Activated naive CD4-positive, alpha-beta T cell (primary cell): ENCODE data around the gene MTG1.
"Not testable (repeated sequence)": the region's sequence is repeated elsewhere in the genome, so short reads cannot be mapped to it uniquely, and the experiment has no call there.

ENCODE experiments used
- DNase-seq, 4 experiments: peaks; one replicate each; lab custom pipeline; 2025; lab: John Stamatoyannopoulos, UW

The MTG1 gene

GRCh38 chr10:133359554-133359971 lies 34.4 kb upstream of the MTG1 start:
- peak in 1 of 4 experiments; percentile 30 for DNase-seq

DNA sequence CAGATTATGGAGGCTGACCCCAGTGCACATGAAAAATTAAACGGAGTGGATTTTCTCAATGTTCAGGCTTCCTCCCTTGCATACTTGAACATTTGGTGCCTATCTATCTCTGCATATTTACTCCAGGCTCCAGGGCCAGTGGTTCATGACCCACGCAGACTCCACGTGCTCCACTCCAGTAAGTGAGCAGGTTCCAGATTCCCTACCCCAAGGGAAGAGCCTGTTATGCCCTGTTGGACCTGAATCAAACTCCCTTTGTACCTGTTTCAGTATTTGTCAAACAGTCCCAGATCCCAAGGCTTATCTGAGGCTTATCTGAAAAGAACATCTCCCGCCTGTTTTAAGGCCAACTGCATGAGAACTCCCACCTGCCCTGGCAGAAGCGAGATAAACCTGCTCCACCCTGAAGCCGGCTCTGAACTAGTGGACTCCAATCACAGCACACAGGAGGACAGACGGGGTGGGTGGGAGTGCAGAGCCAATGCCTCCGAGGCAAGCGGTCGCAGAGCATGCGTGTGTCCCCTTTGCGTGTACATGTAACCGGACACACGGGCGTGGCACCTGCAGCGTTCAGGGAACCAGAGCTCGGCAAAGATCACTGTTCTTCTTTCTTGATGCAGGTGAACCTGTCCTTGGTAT lies 33.9 kb upstream of the MTG1 start:
- no peak for DNase-seq

DNA sequence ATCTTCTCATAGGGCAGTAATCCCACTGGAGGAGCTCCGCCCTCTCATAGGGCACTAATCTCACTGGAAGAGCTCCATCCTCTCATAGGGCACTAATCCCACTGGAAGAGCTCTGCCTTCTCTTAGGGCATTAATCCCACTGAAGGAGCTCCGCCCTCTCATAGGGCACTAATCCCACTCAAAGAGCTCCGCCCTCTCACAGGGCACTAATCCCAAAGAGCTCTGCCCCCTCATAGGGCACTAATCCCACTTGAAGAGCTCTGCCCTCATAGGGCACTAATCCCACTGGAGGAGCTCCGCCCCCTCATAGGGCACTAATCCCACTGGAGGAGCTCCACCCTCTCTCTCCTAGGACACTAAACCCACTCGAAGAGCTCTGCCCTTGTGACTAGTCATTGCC lies 32.7 kb upstream of the MTG1 start:
- no peak for DNase-seq

DNA sequence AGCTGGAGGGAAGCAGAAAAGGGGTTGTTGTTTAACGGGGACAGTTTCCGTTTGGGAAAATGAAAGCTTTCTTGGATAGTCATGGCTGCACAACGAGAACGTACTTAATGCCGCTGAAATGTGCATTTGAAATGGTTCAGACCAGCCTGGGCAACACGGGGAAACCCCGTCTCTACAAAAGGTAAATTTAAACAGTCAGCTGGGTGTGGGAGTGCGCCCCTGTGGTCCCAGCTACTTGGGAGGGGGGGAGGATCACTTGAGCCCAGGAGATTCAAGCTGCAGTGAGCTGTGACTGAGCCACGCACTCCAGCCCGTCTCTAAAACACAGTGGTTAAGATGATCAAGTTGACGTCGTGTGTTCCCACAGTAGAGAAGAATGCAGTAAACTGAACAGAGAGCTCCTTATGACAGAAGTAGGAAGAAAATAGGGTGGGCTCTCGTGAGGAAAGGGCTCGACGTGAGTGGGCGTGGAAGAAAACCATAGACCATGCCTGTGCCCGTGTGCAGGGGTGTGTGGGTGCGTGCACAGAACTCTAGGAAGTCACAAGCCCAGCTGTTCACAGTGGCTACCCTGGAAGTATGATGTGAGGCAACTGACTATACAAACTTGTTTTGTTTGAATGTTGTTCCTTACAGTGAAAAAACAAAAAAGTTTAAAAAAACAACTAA lies 32.0 kb upstream of the MTG1 start:
- no peak for DNase-seq

GRCh38 chr10:133362846-133363245 lies 31.1 kb upstream of the MTG1 start:
- DNase-seq, result no peak

- no peak for DNase-seq
Observed at GRCh38 chr10:133364645-133365431, 29.1 kb upstream of the MTG1 start.

DNA sequence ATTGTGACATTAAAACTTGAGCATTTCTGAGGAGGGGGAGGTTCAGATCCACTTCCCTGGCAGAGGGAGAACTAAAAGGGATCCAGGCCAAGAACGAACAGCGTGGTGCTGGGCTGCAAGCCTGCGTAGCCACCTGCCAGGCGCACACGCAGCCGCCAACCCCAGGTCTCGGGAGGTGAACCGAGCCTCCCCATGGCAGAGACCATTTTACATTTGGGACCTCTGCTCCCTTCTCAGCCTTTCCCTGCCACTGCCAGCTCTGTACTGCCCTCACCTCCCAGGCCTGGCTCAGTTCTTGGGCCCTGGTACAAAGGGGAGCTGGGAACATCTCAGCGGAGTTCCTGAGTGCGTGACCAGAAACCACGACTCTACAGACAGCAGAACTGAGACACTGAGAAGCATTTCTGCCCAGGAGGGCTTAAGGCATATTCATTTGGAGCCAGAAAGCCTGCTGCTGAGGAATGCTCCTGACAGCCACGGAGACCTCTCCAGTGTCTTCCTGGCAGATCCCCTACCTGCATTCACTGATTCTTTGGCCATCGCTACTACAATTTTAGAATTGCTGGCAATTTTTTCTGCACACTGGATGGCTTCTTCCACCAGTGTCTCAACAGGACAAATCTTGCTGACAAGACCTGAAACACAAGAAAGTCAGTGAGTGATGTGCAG lies 28.4 kb upstream of the MTG1 start:
- no peak for DNase-seq

DNA sequence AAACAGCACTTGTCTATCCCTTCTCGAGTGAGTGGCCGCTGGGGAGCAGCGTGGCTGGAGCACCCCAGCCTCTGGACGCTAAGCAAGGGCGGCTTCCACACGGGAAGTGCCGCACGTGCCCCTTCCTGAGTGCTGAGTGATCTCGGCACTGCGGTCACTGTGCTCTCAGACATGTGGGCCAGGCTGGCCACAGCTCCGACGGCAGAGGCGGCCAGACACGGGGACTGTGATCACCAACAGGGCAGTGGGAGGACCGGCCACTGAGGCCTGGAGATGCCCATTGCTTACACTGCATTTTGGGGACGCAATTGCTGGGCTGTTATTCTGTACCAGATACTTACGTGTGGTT lies 27.9 kb upstream of the MTG1 start:
- DNase-seq, result no peak

DNA sequence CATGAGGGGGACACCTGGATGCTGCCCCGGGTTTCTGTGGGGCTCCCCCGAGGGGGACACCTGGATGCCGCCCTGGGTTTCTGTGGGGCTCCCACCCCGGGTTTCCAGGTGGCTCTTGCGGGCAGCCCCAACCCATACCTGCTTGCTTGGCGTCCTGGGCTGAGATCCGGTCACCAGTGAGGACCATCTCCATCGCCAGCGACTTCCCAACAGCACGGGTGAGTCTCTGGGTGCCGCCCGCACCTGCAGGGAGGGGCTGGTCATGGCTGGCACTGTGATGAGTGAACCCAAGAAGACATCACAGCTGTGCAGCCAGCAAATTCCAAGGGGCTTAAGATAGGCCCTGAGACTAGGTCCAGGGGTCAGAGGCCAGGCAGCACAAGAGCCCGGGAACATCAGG lies 27.2 kb upstream of the MTG1 start:
- no peak for DNase-seq

DNA sequence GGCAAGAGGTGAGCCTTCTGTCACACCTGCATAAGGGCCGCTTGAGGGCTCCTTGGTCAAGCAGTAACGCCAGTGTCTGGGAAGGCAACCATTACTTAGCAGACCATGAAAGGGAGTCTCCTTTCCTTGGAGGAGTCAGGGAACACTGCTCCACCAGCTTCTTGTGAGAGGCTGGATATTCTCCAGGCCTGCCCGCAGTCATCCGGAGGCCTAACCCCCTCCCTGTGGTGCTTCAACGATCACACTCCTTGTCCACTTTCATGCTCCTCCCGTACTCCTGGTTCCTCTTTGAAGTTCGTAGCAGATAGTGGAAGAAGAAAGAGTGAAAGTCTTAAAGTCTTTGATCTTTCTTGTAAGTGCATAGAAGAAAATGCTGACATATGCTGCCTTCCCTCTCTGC lies 26.5 kb upstream of the MTG1 start:
- DNase-seq, result not testable (repeated sequence)

DNA sequence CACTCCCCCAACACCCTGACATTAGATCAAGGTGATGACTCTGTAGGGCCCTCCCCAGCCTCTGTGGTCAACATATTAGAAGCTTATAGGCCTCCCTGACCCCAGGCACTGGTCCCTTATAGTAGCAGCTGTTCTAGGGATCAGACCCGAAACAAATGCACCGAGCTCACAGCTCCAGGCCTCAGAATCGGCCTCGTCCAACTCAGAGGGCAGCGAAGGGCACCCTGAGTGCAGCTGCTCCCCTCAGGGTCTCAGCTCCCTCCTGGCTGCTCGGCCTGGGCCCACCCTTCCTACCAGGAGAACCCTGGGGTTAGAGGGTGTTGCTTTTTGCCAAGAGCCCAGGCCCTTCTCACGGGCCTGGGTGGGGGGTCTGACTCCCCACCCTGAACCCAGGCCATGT lies 25.8 kb upstream of the MTG1 start:
- DNase-seq, result no peak

GRCh38 chr10:133370030-133370786 lies 23.7 kb upstream of the MTG1 start:
- DNase-seq, result no peak

DNA sequence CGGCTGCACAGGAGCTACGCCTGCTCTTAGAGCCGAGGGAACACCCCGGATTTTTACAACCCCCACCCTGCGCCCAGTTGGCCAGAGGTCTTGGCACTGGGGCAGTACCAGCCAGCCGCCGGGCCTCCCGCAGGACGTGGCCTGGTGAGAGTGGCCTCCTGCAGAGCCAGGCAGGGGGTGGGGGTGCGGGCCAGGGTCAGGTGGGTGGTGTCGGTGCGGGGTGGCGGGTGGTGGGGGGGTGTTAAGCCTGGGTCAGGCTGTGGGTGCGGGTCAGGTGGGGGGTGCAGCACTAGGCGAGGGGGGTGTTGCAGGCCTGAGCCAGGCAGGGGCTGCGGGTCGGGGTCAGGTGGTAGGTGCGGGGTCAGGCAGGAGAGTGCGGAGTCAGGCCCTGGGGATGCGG lies 21.4 kb upstream of the MTG1 start:
- DNase-seq, result no peak

GRCh38 chr10:133373174-133374090 lies 20.5 kb upstream of the MTG1 start, which contains the start of gene ECHS1:
Gene ECHS1 (minus strand): TSS chr10:133373354. CDS start chr10:133373333, 21 bp downstream.
- DNase-seq, result peak; percentile 66 to 91 (median 76)

GRCh38 chr10:133375357-133376115 lies 18.4 kb upstream of the MTG1 start:
- no peak for DNase-seq

DNA sequence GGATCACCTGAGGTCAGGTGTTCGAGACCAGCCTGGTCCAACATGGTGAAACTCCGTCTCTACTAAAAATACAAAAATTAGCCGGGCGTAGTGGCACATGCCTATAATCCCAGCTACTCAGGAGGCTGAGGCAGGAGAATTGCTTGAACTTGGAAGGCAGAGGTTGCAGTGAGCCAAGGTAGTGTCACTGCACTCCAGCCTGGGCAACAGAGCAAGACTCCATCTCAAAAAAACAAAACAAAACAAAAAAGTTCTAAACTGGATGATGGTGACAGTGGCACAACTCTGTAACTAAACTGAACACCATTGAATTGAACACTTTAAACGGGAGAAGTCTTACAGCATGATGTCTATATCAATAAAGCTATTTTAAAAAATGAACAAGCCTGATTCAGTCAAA lies 17.8 kb upstream of the MTG1 start:
- not testable (repeated sequence) for DNase-seq

GRCh38 chr10:133377025-133377817 lies 16.7 kb upstream of the MTG1 start:
- DNase-seq, result no peak

GRCh38 chr10:133377818-133378250 lies 16.1 kb upstream of the MTG1 start:
- no peak for DNase-seq
